ENCODE measurements around the gene LHX6. TPM values are rescaled to one million over a fixed set of nuclear protein-coding genes. Genes with fewer than 3 reads are reported as not detected.

Gene LHX6
- total and polyA plus RNA-seq, 2 donors: 0.47 to 1.1 TPM

- Histone ChIP-seq H3K27ac (ENCODE audit: low read depth in 1 of 2, low read length in 1 of 2) (no peak overlapping the region), H3K27me3 (ENCODE audit: control insufficient read depth in 2 of 2, insufficient read depth in 1 of 2, low read length in 1 of 2) (peaks cover 75 to 95% of the 10 kb centered on the region in 2 donors), H3K4me1 (ENCODE audit: control insufficient read depth in 2 of 2, insufficient read depth in 2 of 2, low read length in 2 of 2) (peaks cover 0 to 32% of the 10 kb centered on the region in 2 donors), H3K36me3 (ENCODE audit: control insufficient read depth in 2 of 2, insufficient read depth in 2 of 2, low read length in 1 of 2) (no peaks in the 10 kb centered on the region), H3K9me3 (ENCODE audit: control insufficient read depth in 2 of 2, insufficient read depth in 1 of 2, low read length in 1 of 2) (peaks cover under 1 to 6% of the 10 kb centered on the region in 2 donors), H3K4me3 (ENCODE audit: low read length in 2 of 2) (peak overlapping the region in 1 of 2 donors; percentile 8)
- WGBS: 1% methylated on average over 59 of the region's 59 CpGs
- DNase-seq (ENCODE audit: low read depth in 6 of 9, low spot score in 9 of 9): peak in 1 of 9 donors; percentile 24
Measured at GRCh38 chr9:122218935-122219855, 9.6 kb downstream of the LHX6 start.

- WGBS: 40% methylated on average over 11 of the region's 11 CpGs
- DNase-seq (ENCODE audit: low read depth in 6 of 9, low spot score in 9 of 9): no peak
- Histone ChIP-seq H3K27ac (ENCODE audit: low read depth in 1 of 2, low read length in 1 of 2) (no peak overlapping the region), H3K4me3 (ENCODE audit: low read length in 2 of 2) (no peak overlapping the region), H3K36me3 (ENCODE audit: control insufficient read depth in 2 of 2, insufficient read depth in 2 of 2, low read length in 1 of 2) (no peaks in the 10 kb centered on the region), H3K4me1 (ENCODE audit: control insufficient read depth in 2 of 2, insufficient read depth in 2 of 2, low read length in 2 of 2) (peaks cover 6 to 38% of the 10 kb centered on the region in 2 donors), H3K9me3 (ENCODE audit: control insufficient read depth in 2 of 2, insufficient read depth in 1 of 2, low read length in 1 of 2) (peaks cover 5 to 10% of the 10 kb centered on the region in 2 donors), H3K27me3 (ENCODE audit: control insufficient read depth in 2 of 2, insufficient read depth in 1 of 2, low read length in 1 of 2) (peaks cover 81 to 95% of the 10 kb centered on the region in 2 donors)
Measured at GRCh38 chr9:122218071-122218934, 10.5 kb downstream of the LHX6 start.

GRCh38 chr9:122217640-122218039 lies 11.1 kb downstream of the LHX6 start:
- Histone ChIP-seq H3K9me3 (ENCODE audit: control insufficient read depth in 2 of 2, insufficient read depth in 1 of 2, low read length in 1 of 2) (peaks cover 5 to 12% of the 10 kb centered on the region in 2 donors), H3K27me3 (ENCODE audit: control insufficient read depth in 2 of 2, insufficient read depth in 1 of 2, low read length in 1 of 2) (peaks cover 87 to 95% of the 10 kb centered on the region in 2 donors), H3K4me1 (ENCODE audit: control insufficient read depth in 2 of 2, insufficient read depth in 2 of 2, low read length in 2 of 2) (peaks cover 8 to 40% of the 10 kb centered on the region in 2 donors), H3K27ac (ENCODE audit: low read depth in 1 of 2, low read length in 1 of 2) (no peak overlapping the region), H3K4me3 (ENCODE audit: low read length in 2 of 2) (no peak overlapping the region), H3K36me3 (ENCODE audit: control insufficient read depth in 2 of 2, insufficient read depth in 2 of 2, low read length in 1 of 2) (no peaks in the 10 kb centered on the region)
- peak in 1 of 9 donors; percentile 38 for DNase-seq (ENCODE audit: low read depth in 6 of 9, low spot score in 9 of 9)
- WGBS: 7% methylated on average over 4 of the region's 4 CpGs

DNA sequence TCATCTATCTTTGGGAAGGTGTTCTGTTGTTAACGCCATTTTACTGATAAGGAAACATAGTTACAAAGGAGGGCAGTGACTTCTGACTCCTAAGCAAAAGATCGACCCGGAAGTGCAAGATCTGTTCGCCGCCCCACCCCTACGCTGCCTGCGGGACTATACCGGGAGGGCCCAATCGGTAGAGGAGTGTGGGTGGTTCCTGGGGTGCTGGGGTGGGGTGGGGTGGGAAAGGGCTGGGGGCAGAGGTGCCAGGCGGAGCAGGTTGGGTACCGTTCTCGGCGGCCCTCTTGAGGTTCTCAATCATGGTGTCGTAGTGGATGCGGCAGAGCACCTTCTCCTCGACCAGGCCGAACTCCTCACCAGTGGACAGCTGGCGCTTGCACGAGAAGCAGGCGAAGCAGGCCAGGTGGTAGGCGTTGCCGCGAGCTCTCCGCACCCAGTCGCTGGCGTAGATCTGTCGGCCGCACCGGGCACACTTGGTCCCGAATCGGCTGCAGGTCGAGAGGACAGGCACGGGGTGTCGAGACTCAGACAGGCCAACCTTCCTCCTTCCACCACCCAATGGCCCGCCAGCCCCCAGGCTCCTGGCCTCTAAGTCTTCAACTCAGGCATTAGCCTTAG lies 11.8 kb downstream of the LHX6 start:
- WGBS: 90% methylated on average over 35 of the region's 35 CpGs
- peaks cover 8 to 40% of the 10 kb centered on the region in 2 donors for H3K4me1 ChIP-seq (ENCODE audit: control insufficient read depth in 2 of 2, insufficient read depth in 2 of 2, low read length in 2 of 2)

GRCh38 chr9:122216138-122216797 lies 12.5 kb downstream of the LHX6 start:
- Histone ChIP-seq H3K4me3 (ENCODE audit: low read length in 2 of 2) (no peak overlapping the region), H3K27me3 (ENCODE audit: control insufficient read depth in 2 of 2, insufficient read depth in 1 of 2, low read length in 1 of 2) (peaks cover 87 to 95% of the 10 kb centered on the region in 2 donors), H3K36me3 (ENCODE audit: control insufficient read depth in 2 of 2, insufficient read depth in 2 of 2, low read length in 1 of 2) (no peaks in the 10 kb centered on the region), H3K4me1 (ENCODE audit: control insufficient read depth in 2 of 2, insufficient read depth in 2 of 2, low read length in 2 of 2) (peaks cover 8 to 40% of the 10 kb centered on the region in 2 donors), H3K9me3 (ENCODE audit: control insufficient read depth in 2 of 2, insufficient read depth in 1 of 2, low read length in 1 of 2) (peaks cover 5 to 12% of the 10 kb centered on the region in 2 donors), H3K27ac (ENCODE audit: low read depth in 1 of 2, low read length in 1 of 2) (no peak overlapping the region)
- DNase-seq (ENCODE audit: low read depth in 6 of 9, low spot score in 9 of 9): no peak
- WGBS: 92% methylated on average over 4 of the region's 4 CpGs

More for the DNA sequence above, 11.8 kb downstream of the LHX6 start:
- H3K27me3 ChIP-seq (ENCODE audit: control insufficient read depth in 2 of 2, insufficient read depth in 1 of 2, low read length in 1 of 2): peaks cover 88 to 95% of the 10 kb centered on the region in 2 donors
- no peak overlapping the region for H3K27ac ChIP-seq (ENCODE audit: low read depth in 1 of 2, low read length in 1 of 2)
- peaks cover 5 to 12% of the 10 kb centered on the region in 2 donors for H3K9me3 ChIP-seq (ENCODE audit: control insufficient read depth in 2 of 2, insufficient read depth in 1 of 2, low read length in 1 of 2)
- no peak for DNase-seq (ENCODE audit: low read depth in 6 of 9, low spot score in 9 of 9)
- no peaks in the 10 kb centered on the region for H3K36me3 ChIP-seq (ENCODE audit: control insufficient read depth in 2 of 2, insufficient read depth in 2 of 2, low read length in 1 of 2)
- no peak overlapping the region for H3K4me3 ChIP-seq (ENCODE audit: low read length in 2 of 2)

DNA sequence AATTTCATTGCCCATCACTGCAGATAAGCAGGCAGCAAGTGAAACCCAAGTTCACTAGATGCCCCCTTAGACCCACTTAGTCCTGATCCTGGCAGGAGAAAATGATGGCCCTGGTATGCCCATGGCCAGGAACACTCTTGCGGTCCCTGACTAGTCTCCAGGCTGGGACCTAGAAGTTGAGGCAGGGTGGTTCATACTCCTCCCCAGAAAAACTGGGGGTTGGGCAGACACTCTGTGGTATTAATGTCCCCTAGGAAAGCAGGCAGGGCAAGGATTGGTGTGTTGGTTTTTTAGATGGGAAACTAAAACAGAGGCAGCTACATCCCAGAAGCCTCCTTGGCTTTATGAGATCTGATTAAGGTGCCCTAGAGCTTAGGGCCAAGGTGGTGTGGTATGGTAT lies 13.1 kb downstream of the LHX6 start:
- Histone ChIP-seq H3K36me3 (ENCODE audit: control insufficient read depth in 2 of 2, insufficient read depth in 2 of 2, low read length in 1 of 2) (no peaks in the 10 kb centered on the region), H3K9me3 (ENCODE audit: control insufficient read depth in 2 of 2, insufficient read depth in 1 of 2, low read length in 1 of 2) (peaks cover 5 to 12% of the 10 kb centered on the region in 2 donors), H3K27me3 (ENCODE audit: control insufficient read depth in 2 of 2, insufficient read depth in 1 of 2, low read length in 1 of 2) (peaks cover 81 to 95% of the 10 kb centered on the region in 2 donors), H3K4me1 (ENCODE audit: control insufficient read depth in 2 of 2, insufficient read depth in 2 of 2, low read length in 2 of 2) (peaks cover 8 to 34% of the 10 kb centered on the region in 2 donors), H3K4me3 (ENCODE audit: low read length in 2 of 2) (no peak overlapping the region), H3K27ac (ENCODE audit: low read depth in 1 of 2, low read length in 1 of 2) (no peak overlapping the region)
- WGBS: 100% methylated on average over 1 of the region's 1 CpG
- DNase-seq (ENCODE audit: low read depth in 6 of 9, low spot score in 9 of 9): no peak

- 87% methylated on average over 9 of the region's 9 CpGs for WGBS
- H3K36me3 ChIP-seq (ENCODE audit: control insufficient read depth in 2 of 2, insufficient read depth in 2 of 2, low read length in 1 of 2): no peaks in the 10 kb centered on the region
- H3K27ac ChIP-seq (ENCODE audit: low read depth in 1 of 2, low read length in 1 of 2): no peak overlapping the region
- no peak for DNase-seq (ENCODE audit: low read depth in 6 of 9, low spot score in 9 of 9)
- H3K9me3 ChIP-seq (ENCODE audit: control insufficient read depth in 2 of 2, insufficient read depth in 1 of 2, low read length in 1 of 2): peaks cover 5 to 12% of the 10 kb centered on the region in 2 donors
- H3K27me3 ChIP-seq (ENCODE audit: control insufficient read depth in 2 of 2, insufficient read depth in 1 of 2, low read length in 1 of 2): peaks cover 71 to 91% of the 10 kb centered on the region in 2 donors
- no peak overlapping the region for H3K4me3 ChIP-seq (ENCODE audit: low read length in 2 of 2)
- peaks cover 8 to 23% of the 10 kb centered on the region in 2 donors for H3K4me1 ChIP-seq (ENCODE audit: control insufficient read depth in 2 of 2, insufficient read depth in 2 of 2, low read length in 2 of 2)
Measured at GRCh38 chr9:122214507-122214906, 14.2 kb downstream of the LHX6 start.

Data from thymus (tissue), 11 donors.